Upper lobe of left lung (tissue), 6 donors: ENCODE data around the gene ZNF316. TPM values are rescaled to one million over a fixed set of nuclear protein-coding genes. Genes with fewer than 3 reads are reported as not detected.

Source experiments
- ATAC-seq, 2 donors: fragments of 200-7000 bp; cut with Tn5 transposase; one replicate each; pipeline ENCODE4 v1.9.1; 2022; ENCODE audit warnings: mild to moderate bottlenecking in 2 of 2, moderate library complexity in 2 of 2; ENCODE audit not compliant: low FRiP score in 2 of 2
- DNase-seq, 2 donors: peaks; one replicate each; pipeline ENCODE4 v3.0.0-alpha.2; 2019 to 2020
- H3K27ac ChIP-seq, 4 donors: fragments of 200-600 bp; sonication (generic); one replicate each; pipeline ENCODE4 v1.5.1; 2016 to 2019
- H3K27me3 ChIP-seq, 4 donors: fragments of 200-600 bp; sonication (generic); one replicate each; pipeline ENCODE4 v1.5.1; 2017 to 2019
- H3K36me3 ChIP-seq, 4 donors: fragments of 200-600 bp; sonication (generic); one replicate each; pipeline ENCODE4 v1.5.1; 2016 to 2019
- H3K4me1 ChIP-seq, 4 donors: fragments of 200-600 bp; sonication (generic); one replicate each; pipeline ENCODE4 v1.5.1; 2018 to 2019
- H3K4me3 ChIP-seq, 4 donors: fragments of 200-600 bp; sonication (generic); one replicate each; pipeline ENCODE4 v1.5.1; 2017 to 2019; ENCODE audit warnings: mild to moderate bottlenecking in 2 of 4, moderate library complexity in 1 of 4
- H3K9me3 ChIP-seq, 4 donors: fragments of 200-600 bp; sonication (generic); one replicate each; pipeline ENCODE4 v1.5.1; 2018 to 2019
- EP300 ChIP-seq, 4 donors: sonication (generic); formaldehyde crosslinking; IDR thresholded peaks; one replicate each; pipeline ENCODE4 v1.5.1; 2017; ENCODE audit warnings: antibody characterized with exemption in 4 of 4, control low read depth in 2 of 4
- POLR2A ChIP-seq, 4 donors: fragments of 450-650 bp; IDR thresholded peaks; one replicate each; pipeline ENCODE4 v1.5.1; 2016 to 2017; ENCODE audit warnings: antibody characterized with exemption in 4 of 4, mild to moderate bottlenecking in 2 of 4
- POLR2AphosphoS5 ChIP-seq, 2 donors: sonication (generic); formaldehyde crosslinking; IDR thresholded peaks; one replicate each; pipeline ENCODE4 v1.5.1; 2017; ENCODE audit warnings: antibody characterized with exemption in 2 of 2
- WGBS, 2 donors: methylation state at CpG; one replicate each; pipeline ENCODE4 v1.1.5; 2017 to 2018; 5-methylcytosine and 5-hydroxymethylcytosine counted together
- total RNA-seq, 6 donors: library from RNA; depleted of rRNA in 4 of 6; stranded (reverse); fragments of >200 nt in 4 of 6; gene quantifications; one replicate each; pipeline versions ENCODE4 v1.1.0 to v1.2.1, GENCODE V29; 2016 to 2021
- TF ChIP-seq, protein P1 (sequence below), 6 experiments: fragments of 450-650 bp in 4 of 6; fragments of 200-600 bp in 2 of 6; sonication (generic) in 2 of 6; IDR thresholded peaks; one replicate each; pipeline ENCODE4 v1.5.1; 2016 to 2019; ENCODE audit warnings: antibody characterized with exemption in 6 of 6
- donor health status: DM: no; HTN: no; CAD: no; lungs with moderate emphysema.
- donor health status: DM: no; HTN: yes; CAD: no; lungs with severe emphysema.

Gene ZNF316
- total RNA-seq, 6 donors from 2014 or later, result 31.6 to 132 (median 43.1) TPM

DNA sequence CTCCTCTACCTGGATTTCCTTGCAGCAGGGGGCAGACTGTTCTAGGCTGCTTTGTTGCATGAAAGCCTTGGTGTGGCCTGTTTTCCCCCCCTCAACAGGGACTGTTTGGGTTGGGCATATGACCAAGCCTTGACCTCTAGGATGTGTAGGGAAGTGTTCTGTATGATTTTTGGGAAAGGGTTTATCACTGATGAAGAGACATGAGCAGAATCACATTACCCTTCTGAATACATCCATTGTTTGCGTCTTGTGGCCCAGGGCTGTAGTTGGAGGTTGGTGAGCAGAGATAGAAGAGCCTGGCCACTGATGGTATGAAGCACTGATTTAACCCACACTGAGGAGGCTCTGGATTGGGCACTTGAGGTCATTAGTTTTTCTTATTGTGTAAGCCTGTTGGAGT, 43.0 kb downstream of the ZNF316 start:
- H3K4me1 ChIP-seq, result no peaks in the 10 kb centered on the region
- H3K36me3 ChIP-seq, result no peaks in the 10 kb centered on the region
- TF ChIP-seq POLR2AphosphoS5 (IDR thresholded peaks at IDR 0.05) (no peak), EP300 (IDR thresholded peaks at IDR 0.05) (no peak)
- TF ChIP-seq, protein P1, sequence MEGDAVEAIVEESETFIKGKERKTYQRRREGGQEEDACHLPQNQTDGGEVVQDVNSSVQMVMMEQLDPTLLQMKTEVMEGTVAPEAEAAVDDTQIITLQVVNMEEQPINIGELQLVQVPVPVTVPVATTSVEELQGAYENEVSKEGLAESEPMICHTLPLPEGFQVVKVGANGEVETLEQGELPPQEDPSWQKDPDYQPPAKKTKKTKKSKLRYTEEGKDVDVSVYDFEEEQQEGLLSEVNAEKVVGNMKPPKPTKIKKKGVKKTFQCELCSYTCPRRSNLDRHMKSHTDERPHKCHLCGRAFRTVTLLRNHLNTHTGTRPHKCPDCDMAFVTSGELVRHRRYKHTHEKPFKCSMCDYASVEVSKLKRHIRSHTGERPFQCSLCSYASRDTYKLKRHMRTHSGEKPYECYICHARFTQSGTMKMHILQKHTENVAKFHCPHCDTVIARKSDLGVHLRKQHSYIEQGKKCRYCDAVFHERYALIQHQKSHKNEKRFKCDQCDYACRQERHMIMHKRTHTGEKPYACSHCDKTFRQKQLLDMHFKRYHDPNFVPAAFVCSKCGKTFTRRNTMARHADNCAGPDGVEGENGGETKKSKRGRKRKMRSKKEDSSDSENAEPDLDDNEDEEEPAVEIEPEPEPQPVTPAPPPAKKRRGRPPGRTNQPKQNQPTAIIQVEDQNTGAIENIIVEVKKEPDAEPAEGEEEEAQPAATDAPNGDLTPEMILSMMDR (IDR thresholded peaks at IDR 0.05), result no peak
- no peak overlapping the region for H3K27ac ChIP-seq
- WGBS, 2 donors, result 96 to 100% methylated on average over 1 of the region's 1 CpG
- H3K27me3 ChIP-seq, result no peaks in the 10 kb centered on the region
- no peak for DNase-seq
- ATAC-seq, result no peak
- H3K4me3 ChIP-seq, result no peak overlapping the region
- H3K9me3 ChIP-seq, result peaks cover 92 to 100% (median 99%) of the 10 kb centered on the region in 4 donors

DNA sequence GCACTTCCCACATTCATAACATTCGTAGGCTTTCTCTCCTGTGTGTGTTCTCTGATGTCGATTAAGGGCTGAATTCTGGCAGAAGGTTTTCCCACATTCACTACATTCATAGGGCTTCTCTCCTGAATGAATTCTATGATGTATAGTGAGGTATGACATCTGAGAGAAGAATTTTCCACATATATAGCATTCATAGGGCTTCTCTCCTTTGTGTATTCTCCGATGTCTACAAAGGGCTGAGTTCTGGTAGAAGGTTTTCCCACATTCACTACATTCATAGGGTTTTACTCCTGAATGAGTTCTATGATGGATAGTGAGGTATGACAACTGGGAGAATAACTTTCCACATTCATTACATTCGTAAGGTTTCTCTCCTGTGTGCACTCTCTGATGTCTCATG, 54.0 kb downstream of the ZNF316 start:
- TF ChIP-seq POLR2A (IDR thresholded peaks at IDR 0.05), result no peak
- TF ChIP-seq POLR2AphosphoS5 (IDR thresholded peaks at IDR 0.05), result no peak
- no peak for TF ChIP-seq EP300 (IDR thresholded peaks at IDR 0.05)
- TF ChIP-seq, protein P1 (IDR thresholded peaks at IDR 0.05), result no peak
- H3K27me3 ChIP-seq, result no peaks in the 10 kb centered on the region
- H3K36me3 ChIP-seq, result peaks cover 69 to 98% (median 91%) of the 10 kb centered on the region in 4 donors
- 96% methylated on average over 4 of the region's 4 CpGs for WGBS, 2 donors
- no peaks in the 10 kb centered on the region for H3K4me1 ChIP-seq
- ATAC-seq (no peak), DNase-seq (no peak)
- no peak overlapping the region for H3K27ac ChIP-seq
- no peak overlapping the region for H3K4me3 ChIP-seq
- H3K9me3 ChIP-seq, result peaks cover 93 to 100% (median 100%) of the 10 kb centered on the region in 4 donors

DNA sequence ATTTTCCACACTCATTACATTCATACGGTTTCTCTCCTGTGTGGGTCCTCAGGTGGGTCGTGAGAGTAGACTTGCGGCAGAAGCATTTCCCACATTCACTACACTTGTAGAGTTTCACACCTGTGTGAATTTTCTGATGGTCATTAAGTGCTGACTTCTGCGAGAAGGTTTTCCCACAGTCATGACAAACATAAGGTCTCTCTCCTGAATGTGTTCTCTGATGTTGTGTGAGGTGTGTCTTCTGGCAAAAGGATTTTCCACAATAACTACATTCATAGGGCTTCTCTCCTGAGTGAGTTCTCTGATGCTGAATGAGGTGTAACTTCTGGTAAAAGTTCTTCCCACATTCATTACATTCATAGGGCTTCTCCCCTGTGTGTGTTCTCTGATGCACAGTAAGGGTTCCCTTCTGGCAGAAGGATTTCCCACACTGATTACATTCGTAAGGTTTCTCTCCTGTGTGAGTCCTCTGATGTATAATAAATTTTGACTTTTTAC, 54.5 kb downstream of the ZNF316 start:
- peaks cover 95 to 100% (median 100%) of the 10 kb centered on the region in 4 donors for H3K9me3 ChIP-seq
- DNase-seq, result no peak
- H3K27me3 ChIP-seq, result no peaks in the 10 kb centered on the region
- peaks cover 75 to 100% (median 95%) of the 10 kb centered on the region in 4 donors for H3K36me3 ChIP-seq
- H3K4me3 ChIP-seq, result no peak overlapping the region
- no peak for ATAC-seq
- no peak overlapping the region for H3K27ac ChIP-seq
- 98% methylated on average over 5 of the region's 5 CpGs for WGBS, 2 donors
- H3K4me1 ChIP-seq, result no peaks in the 10 kb centered on the region
- TF ChIP-seq EP300 (IDR thresholded peaks at IDR 0.05) (no peak), POLR2AphosphoS5 (IDR thresholded peaks at IDR 0.05) (no peak), POLR2A (IDR thresholded peaks at IDR 0.05) (no peak)
- TF ChIP-seq, protein P1 (IDR thresholded peaks at IDR 0.05), result no peak

DNA sequence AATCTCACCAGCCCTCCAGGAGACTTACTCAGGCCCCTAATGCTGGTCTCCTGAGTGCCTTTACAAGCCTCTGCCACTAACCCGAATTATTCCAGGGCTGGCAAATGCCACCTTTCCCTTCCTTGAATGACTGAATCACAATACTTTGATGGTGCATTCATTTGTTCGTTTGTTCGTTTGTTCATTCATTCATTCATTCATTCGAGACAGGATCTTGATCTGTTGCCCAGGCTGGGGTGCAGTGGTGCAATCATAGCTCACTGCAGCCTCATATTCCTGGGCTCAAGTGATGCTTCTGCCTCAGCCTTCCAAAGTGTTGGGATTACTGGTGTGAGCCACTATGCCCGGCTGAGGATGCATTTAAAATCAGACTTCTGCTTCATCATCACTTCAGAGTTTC, 63.7 kb downstream of the ZNF316 start:
- H3K4me1 ChIP-seq, result peaks cover 21 to 27% (median 25%) of the 10 kb centered on the region in 4 donors
- H3K27ac ChIP-seq, result no peak overlapping the region
- ATAC-seq, result no peak
- 94 to 99% methylated on average over 5 of the region's 5 CpGs for WGBS, 2 donors
- no peaks in the 10 kb centered on the region for H3K27me3 ChIP-seq
- peaks cover 53 to 77% (median 70%) of the 10 kb centered on the region in 4 donors for H3K36me3 ChIP-seq
- TF ChIP-seq, protein P1 (IDR thresholded peaks at IDR 0.05), result no peak
- no peak for TF ChIP-seq POLR2AphosphoS5 (IDR thresholded peaks at IDR 0.05)
- no peak for TF ChIP-seq POLR2A (IDR thresholded peaks at IDR 0.05)
- no peak for TF ChIP-seq EP300 (IDR thresholded peaks at IDR 0.05)
- no peak overlapping the region for H3K4me3 ChIP-seq
- peaks cover 34 to 55% (median 52%) of the 10 kb centered on the region in 4 donors for H3K9me3 ChIP-seq
- DNase-seq, result no peak

DNA sequence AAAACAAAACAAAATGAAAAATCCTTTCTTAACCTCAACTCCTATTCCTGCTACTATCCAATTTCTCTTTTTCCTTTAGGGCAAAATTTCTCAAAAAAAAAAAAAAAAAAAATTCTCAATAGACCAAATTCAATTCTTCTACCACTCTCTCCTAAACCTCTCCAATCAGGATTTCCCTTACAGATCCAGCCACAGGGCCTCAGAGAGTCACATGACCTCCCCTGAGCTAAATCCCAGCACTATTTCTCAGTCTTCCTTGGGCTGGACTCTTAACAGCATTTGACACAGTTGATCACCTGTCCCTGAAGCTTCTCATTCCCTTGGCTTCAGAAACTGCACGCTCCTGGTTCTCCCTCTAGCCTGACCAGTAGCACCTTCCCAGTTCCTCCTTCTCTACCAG, 64.7 kb downstream of the ZNF316 start:
- DNase-seq, result no peak
- TF ChIP-seq, protein P1 (IDR thresholded peaks at IDR 0.05), result no peak
- TF ChIP-seq POLR2AphosphoS5 (IDR thresholded peaks at IDR 0.05) (no peak), POLR2A (IDR thresholded peaks at IDR 0.05) (no peak), EP300 (IDR thresholded peaks at IDR 0.05) (no peak)
- H3K27ac ChIP-seq, result no peak overlapping the region

More for the DNA sequence above, 64.7 kb downstream of the ZNF316 start:
- no peak for ATAC-seq
- H3K27me3 ChIP-seq, result no peaks in the 10 kb centered on the region
- no peak overlapping the region for H3K4me3 ChIP-seq
- H3K4me1 ChIP-seq, result peaks cover 21 to 28% (median 26%) of the 10 kb centered on the region in 4 donors
- WGBS, 2 donors, result 90 to 100% methylated on average over 1 of the region's 1 CpG
- H3K9me3 ChIP-seq, result peaks cover 24 to 44% (median 41%) of the 10 kb centered on the region in 4 donors
- peaks cover 42 to 66% (median 59%) of the 10 kb centered on the region in 4 donors for H3K36me3 ChIP-seq
